ENCODE results near the gene MKLN1.

DNA sequence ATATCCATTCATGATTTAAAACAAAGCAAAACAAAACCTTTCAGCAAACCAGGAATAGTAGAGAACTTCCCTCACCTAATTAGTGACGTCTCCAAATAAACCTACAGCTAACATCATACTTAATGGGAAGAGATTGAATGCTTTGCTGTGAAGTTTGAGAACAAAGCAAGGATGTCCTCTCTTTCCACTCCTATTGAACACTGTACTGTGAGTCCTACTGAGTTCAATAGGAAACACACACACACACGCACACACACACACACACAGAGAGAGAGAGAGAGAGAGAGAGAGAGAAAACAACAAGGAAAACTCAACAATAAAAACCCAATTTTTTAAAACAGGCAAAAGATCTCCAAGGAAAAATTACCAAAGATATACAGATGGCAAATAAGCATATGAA is 196.4 kb downstream of the MKLN1 start:
- TF ChIP-seq CTCF (IDR thresholded peaks at IDR 0.05) (no peak), POLR2A (IDR thresholded peaks at IDR 0.05) (no peak)

Measured in esophagus squamous epithelium (tissue), 4 donors.